GM18502 (cell line): ENCODE measurements around the gene RBM17.
"Not testable (repeated sequence)": the region's sequence is repeated elsewhere in the genome, so short reads cannot be mapped to it uniquely, and the experiment has no call there.

ENCODE experiments used
- ATAC-seq: cut with Tn5 transposase; IDR thresholded peaks from one replicate; pipeline ENCODE4 v1.9.1; 2021; ENCODE audit warnings: mild to moderate bottlenecking; ENCODE audit not compliant: unreplicated experiment, poor library complexity

The RBM17 gene

GRCh38 chr10:6077071-6077675, 11.7 kb upstream of the RBM17 start:
- no peak for ATAC-seq

- no peak for ATAC-seq
These were observed 9.8 kb upstream of the RBM17 start for GRCh38 chr10:6079044-6079443.

- ATAC-seq = no peak
These were observed 8.3 kb upstream of the RBM17 start for GRCh38 chr10:6080417-6080973.

GRCh38 chr10:6082496-6083395, 6.1 kb upstream of the RBM17 start:
- no peak for ATAC-seq

GRCh38 chr10:6083523-6084475, 5.0 kb upstream of the RBM17 start:
- no peak for ATAC-seq

- ATAC-seq = peak; percentile 48
These were observed 2.2 kb upstream of the RBM17 start for GRCh38 chr10:6086375-6087233.

- peak; percentile 33 for ATAC-seq
These were observed 743 bp downstream of the RBM17 start for GRCh38 chr10:6089334-6090219.

- no peak for ATAC-seq
These were observed 2.8 kb downstream of the RBM17 start for GRCh38 chr10:6091630-6092029.

GRCh38 chr10:6092731-6093130, 3.9 kb downstream of the RBM17 start:
- ATAC-seq = no peak

GRCh38 chr10:6095810-6096570, 7.2 kb downstream of the RBM17 start:
- no peak for ATAC-seq

- no peak for ATAC-seq
These were observed 8.2 kb downstream of the RBM17 start for GRCh38 chr10:6097063-6097462.

GRCh38 chr10:6098156-6098555, 9.3 kb downstream of the RBM17 start:
- ATAC-seq = no peak

- ATAC-seq = no peak
These were observed 11.5 kb downstream of the RBM17 start for GRCh38 chr10:6100370-6100769.

- ATAC-seq = no peak
These were observed 12.3 kb downstream of the RBM17 start for GRCh38 chr10:6101181-6101580.

- ATAC-seq = no peak
These were observed 13.3 kb downstream of the RBM17 start for GRCh38 chr10:6102128-6102527.

- ATAC-seq = no peak
These were observed 14.8 kb downstream of the RBM17 start for GRCh38 chr10:6103591-6103990.

GRCh38 chr10:6107616-6108015, 18.8 kb downstream of the RBM17 start:
- not testable (repeated sequence) for ATAC-seq

GRCh38 chr10:6108072-6108471, 19.2 kb downstream of the RBM17 start:
- no peak for ATAC-seq
